Adrenal gland (tissue), 12 donors: ENCODE results near the gene STAP1. TPM values are rescaled to one million over a fixed set of nuclear protein-coding genes. Genes with fewer than 3 reads are reported as not detected.

Experiments used
- DNase-seq, 7 donors: peaks; one replicate each; pipeline ENCODE4 v3.0.0-alpha.2; 2019 to 2020
- H3K27ac ChIP-seq, 5 donors: fragments of 200-600 bp; sonication (generic) in 4 of 5; 1 replicate in 3 of 5; 2 replicates in 2 of 5; pipeline versions ENCODE4 v1.5.1 to v1.8.0; 2016 to 2020; ENCODE audit warnings: mild to moderate bottlenecking in 1 of 5
- H3K27me3 ChIP-seq: fragments of 200-600 bp; 2 replicates; pipeline ENCODE4 v1.8.0; 2021
- H3K36me3 ChIP-seq, 2 donors: fragments of 200-600 bp; replicated peaks in 1 of 2; 1 replicate in 1 of 2; 2 replicates in 1 of 2; pipeline versions ENCODE4 v1.5.1 to v1.8.0; 2018 to 2022
- H3K4me1 ChIP-seq, 2 donors: fragments of 200-600 bp; replicated peaks in 1 of 2; 1 replicate in 1 of 2; 2 replicates in 1 of 2; pipeline versions ENCODE4 v1.5.1 to v1.8.0; 2018 to 2021
- H3K4me3 ChIP-seq, 4 donors: fragments of 200-600 bp; sonication (generic) in 3 of 4; one replicate each; pipeline ENCODE4 v1.5.1; 2016 to 2018
- H3K9me3 ChIP-seq, 3 donors: fragments of 200-600 bp; sonication (generic) in 1 of 3; replicated peaks in 1 of 3; 1 replicate in 2 of 3; 2 replicates in 1 of 3; pipeline versions ENCODE4 v1.5.1 to v1.8.0; 2016 to 2021
- POLR2A ChIP-seq, 2 donors: fragments of 450-650 bp; IDR thresholded peaks; one replicate each; pipeline ENCODE4 v1.6.1; 2017; ENCODE audit warnings: antibody characterized with exemption in 2 of 2, mild to moderate bottlenecking in 2 of 2, moderate library complexity in 1 of 2
- WGBS, 4 donors: extraction: QIAGEN DNeasy Blood & Tissue Kit in 2 of 4; methylation state at CpG; one replicate each; pipeline versions ENCODE4 v1.1.5 to v1.1.7; 2013 to 2017; 5-methylcytosine and 5-hydroxymethylcytosine counted together
- intact Hi-C, 2 donors: fragments of 100-400 bp; cut with DNase I; formaldehyde crosslinking; loops; one replicate each; pipeline versions ENCODE4 v1.14.1 to v1.15.0; 2022 to 2023
- polyA plus RNA-seq, 3 donors: library from polyadenylated mRNA; stranded (reverse); fragments of 200-250 nt in 2 of 3; fragments of 350-450 nt in 1 of 3; fragmentation: Illumina TruSeq in 1 of 3; extraction: RNeasy Lipid Tissue Mini Kit (QIAGEN cat#74804) in 1 of 3; gene quantifications; one replicate each; pipeline ENCODE4 v1.2.3, GENCODE V29; 2013 to 2014
- total RNA-seq, 9 donors: library from RNA; depleted of rRNA in 4 of 9; stranded (reverse); fragments of >200 nt in 4 of 9; fragments of 120-200 nt in 1 of 9; fragmentation: NEBNext Ultra II Directional in 1 of 9; extraction: Animal tissue kit (Norgen Biotek cat#: 25700) in 1 of 9; gene quantifications; one replicate each; pipeline versions ENCODE4 v1.1.0 to v1.2.4, GENCODE V29; 2013 to 2023
- TF ChIP-seq, protein P1 (sequence below), 6 experiments: fragments of 450-650 bp in 4 of 6; fragments of 200-600 bp in 2 of 6; sonication (generic) in 1 of 6; IDR thresholded peaks; 1 replicate in 5 of 6; 2 replicates in 1 of 6; pipeline versions ENCODE4 v1.5.1 to v1.8.0; 2016 to 2021; ENCODE audit warnings: antibody characterized with exemption in 6 of 6, mild to moderate bottlenecking in 2 of 6, moderate library complexity in 1 of 6
- donor health status: healthy with polysubstance abuse.
- donor health status: Bipolar disorder and iron deficiency.
- donor health status: DM: yes; HTN: yes; CAD: no.
- donor health status: DM: no; HTN: no; CAD: no.
- donor health status: DM: no; HTN: no; CAD: no.
- donor health status: DM: yes; HTN: yes; CAD: no.

STAP1 gene
- total and polyA plus RNA-seq, 12 donors: 0.10 to 0.13 TPM; not detected in 10

DNA sequence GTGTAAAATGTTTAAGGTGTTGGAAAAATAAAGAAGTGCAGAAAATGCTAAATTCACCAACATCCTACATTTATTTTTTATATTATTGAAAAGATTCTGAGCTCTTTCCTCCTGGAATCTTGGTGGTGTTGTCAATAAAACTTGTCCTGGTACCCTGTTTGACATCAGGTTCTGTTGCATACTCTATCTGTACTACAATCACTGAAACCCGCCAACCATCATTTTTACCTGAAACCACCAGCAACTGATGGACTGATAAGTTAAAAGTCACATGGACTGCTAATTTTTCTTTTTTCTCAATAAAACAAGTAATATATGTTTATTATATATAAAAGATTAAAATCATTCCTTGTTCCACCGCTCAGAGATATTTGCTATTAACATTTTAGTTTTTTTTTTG, 23.4 kb downstream of the STAP1 start:
- Histone ChIP-seq H3K27ac (no peak overlapping the region), H3K4me3 (no peak overlapping the region), H3K9me3 (no peaks in the 10 kb centered on the region), H3K4me1 (no peaks in the 10 kb centered on the region), H3K36me3 (no peaks in the 10 kb centered on the region), H3K27me3 (no peaks in the 10 kb centered on the region)
- TF ChIP-seq, protein P1, sequence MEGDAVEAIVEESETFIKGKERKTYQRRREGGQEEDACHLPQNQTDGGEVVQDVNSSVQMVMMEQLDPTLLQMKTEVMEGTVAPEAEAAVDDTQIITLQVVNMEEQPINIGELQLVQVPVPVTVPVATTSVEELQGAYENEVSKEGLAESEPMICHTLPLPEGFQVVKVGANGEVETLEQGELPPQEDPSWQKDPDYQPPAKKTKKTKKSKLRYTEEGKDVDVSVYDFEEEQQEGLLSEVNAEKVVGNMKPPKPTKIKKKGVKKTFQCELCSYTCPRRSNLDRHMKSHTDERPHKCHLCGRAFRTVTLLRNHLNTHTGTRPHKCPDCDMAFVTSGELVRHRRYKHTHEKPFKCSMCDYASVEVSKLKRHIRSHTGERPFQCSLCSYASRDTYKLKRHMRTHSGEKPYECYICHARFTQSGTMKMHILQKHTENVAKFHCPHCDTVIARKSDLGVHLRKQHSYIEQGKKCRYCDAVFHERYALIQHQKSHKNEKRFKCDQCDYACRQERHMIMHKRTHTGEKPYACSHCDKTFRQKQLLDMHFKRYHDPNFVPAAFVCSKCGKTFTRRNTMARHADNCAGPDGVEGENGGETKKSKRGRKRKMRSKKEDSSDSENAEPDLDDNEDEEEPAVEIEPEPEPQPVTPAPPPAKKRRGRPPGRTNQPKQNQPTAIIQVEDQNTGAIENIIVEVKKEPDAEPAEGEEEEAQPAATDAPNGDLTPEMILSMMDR (IDR thresholded peaks at IDR 0.05): no peak
- no peak for TF ChIP-seq POLR2A (IDR thresholded peaks at IDR 0.05)
- no peak for DNase-seq
- intact Hi-C loops: no loop called here
- 44 to 50% (median 48%) methylated on average over 2 of the region's 2 CpGs for WGBS, 4 donors

DNA sequence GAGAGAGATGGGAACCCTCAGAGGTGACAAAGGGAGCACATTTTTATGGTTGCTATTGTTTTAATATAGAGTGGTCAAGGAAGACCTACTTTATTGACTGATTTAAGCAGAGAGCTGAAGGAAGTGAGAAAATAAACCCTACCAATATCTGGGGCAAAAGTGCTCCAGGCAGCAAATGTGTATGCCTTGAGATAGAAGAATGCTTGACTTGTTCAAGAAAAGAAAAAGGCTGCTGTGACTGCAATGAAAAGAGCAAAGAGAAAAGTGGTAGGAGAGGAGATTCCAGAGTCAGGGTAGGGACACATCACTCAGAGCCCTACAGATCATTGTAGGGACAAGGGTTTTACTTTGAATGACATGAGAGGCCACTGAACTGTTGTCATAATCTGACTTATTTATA, 26.0 kb downstream of the STAP1 start:
- DNase-seq: no peak
- Histone ChIP-seq H3K9me3 (no peaks in the 10 kb centered on the region), H3K4me1 (no peaks in the 10 kb centered on the region), H3K27me3 (no peaks in the 10 kb centered on the region), H3K36me3 (no peaks in the 10 kb centered on the region), H3K4me3 (no peak overlapping the region), H3K27ac (no peak overlapping the region)
- intact Hi-C loops: no loop called here
- TF ChIP-seq, protein P1 (IDR thresholded peaks at IDR 0.05): no peak
- no peak for TF ChIP-seq POLR2A (IDR thresholded peaks at IDR 0.05)

DNA sequence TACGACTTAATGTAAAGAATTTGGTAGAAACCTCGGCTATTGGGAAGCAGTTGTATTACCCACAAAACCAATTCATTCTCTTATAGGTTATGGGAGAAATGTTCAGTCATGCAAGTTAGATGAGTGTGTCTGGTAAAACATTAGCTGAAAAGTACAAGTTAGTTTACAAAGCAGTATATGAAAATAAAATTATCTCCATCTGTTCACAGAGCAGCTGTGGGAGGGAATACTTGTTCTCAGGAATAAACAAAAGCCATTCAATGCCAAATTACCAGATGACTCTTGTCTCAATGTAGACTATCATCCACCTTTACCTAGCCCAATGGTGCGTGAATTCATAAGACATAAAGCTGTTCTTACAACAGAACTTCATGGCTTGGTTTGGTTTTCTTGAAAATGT, 28.6 kb downstream of the STAP1 start:
- Histone ChIP-seq H3K4me3 (no peak overlapping the region), H3K36me3 (no peaks in the 10 kb centered on the region), H3K9me3 (no peaks in the 10 kb centered on the region), H3K4me1 (no peaks in the 10 kb centered on the region), H3K27me3 (no peaks in the 10 kb centered on the region), H3K27ac (no peak overlapping the region)
- 85 to 92% (median 89%) methylated on average over 3 of the region's 3 CpGs for WGBS, 4 donors
- TF ChIP-seq POLR2A (IDR thresholded peaks at IDR 0.05): no peak
- TF ChIP-seq, protein P1 (IDR thresholded peaks at IDR 0.05): no peak
- DNase-seq: no peak
- intact Hi-C loops: no loop called here

DNA sequence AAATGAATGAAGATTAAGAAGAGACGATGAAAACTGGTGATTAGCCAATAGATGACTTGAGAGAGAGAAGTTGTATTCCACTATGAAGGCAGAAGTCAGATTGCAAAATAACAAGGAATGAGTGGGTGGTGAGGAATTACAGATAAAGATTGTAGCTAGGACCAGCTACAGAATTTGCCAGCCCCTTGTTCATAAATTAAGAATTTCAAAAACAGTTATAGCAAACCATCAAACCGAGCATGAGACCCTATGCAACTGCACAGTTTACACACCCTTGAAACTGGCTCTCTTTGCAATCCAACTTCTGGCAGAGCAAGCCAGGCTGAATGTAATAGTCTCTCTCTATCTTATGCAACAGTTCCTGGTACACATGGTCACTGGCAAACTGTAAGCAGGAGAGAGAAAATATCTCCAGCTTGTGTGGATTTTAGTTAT, 35.2 kb downstream of the STAP1 start:
- intact Hi-C loops: no loop called here
- Histone ChIP-seq H3K4me1 (no peaks in the 10 kb centered on the region), H3K27ac (no peak overlapping the region), H3K27me3 (no peaks in the 10 kb centered on the region), H3K4me3 (no peak overlapping the region), H3K36me3 (no peaks in the 10 kb centered on the region), H3K9me3 (no peaks in the 10 kb centered on the region)
- WGBS, 4 donors: 56 to 60% (median 58%) methylated on average over 2 of the region's 2 CpGs
- DNase-seq: no peak
- TF ChIP-seq POLR2A (IDR thresholded peaks at IDR 0.05): no peak
- TF ChIP-seq, protein P1 (IDR thresholded peaks at IDR 0.05): no peak
